Sigmoid colon (tissue), 7 donors: ENCODE results near the gene CABP4. TPM values are rescaled to one million over a fixed set of nuclear protein-coding genes. Genes with fewer than 3 reads are reported as not detected.
"Not testable (repeated sequence)": the region's sequence is repeated elsewhere in the genome, so short reads cannot be mapped to it uniquely, and the experiment has no call there.

ENCODE experiments used
- DNase-seq: peaks from one replicate; pipeline ENCODE4 v3.0.0-alpha.2; 2019
- H3K27ac ChIP-seq, 4 donors: fragments of 200-600 bp; sonication (generic); one replicate each; pipeline ENCODE4 v1.5.1; 2016 to 2019; ENCODE audit warnings: mild to moderate bottlenecking in 1 of 4
- H3K27me3 ChIP-seq, 3 donors: fragments of 200-600 bp; sonication (generic); one replicate each; pipeline ENCODE4 v1.5.1; 2019; ENCODE audit warnings: mild to moderate bottlenecking in 1 of 3
- H3K36me3 ChIP-seq, 4 donors: fragments of 200-600 bp; sonication (generic); one replicate each; pipeline ENCODE4 v1.5.1; 2016 to 2019
- H3K4me1 ChIP-seq, 4 donors: fragments of 200-600 bp; sonication (generic); one replicate each; pipeline ENCODE4 v1.5.1; 2017 to 2019
- H3K4me3 ChIP-seq, 4 donors: fragments of 200-600 bp; sonication (generic); one replicate each; pipeline ENCODE4 v1.5.1; 2017 to 2019; ENCODE audit warnings: mild to moderate bottlenecking in 2 of 4, moderate library complexity in 1 of 4
- H3K9me3 ChIP-seq, 4 donors: fragments of 200-600 bp in 3 of 4; sonication (generic) in 3 of 4; one replicate each; pipeline versions ENCODE4 v1.5.1 to v1.6.1; 2013 to 2019
- CTCF ChIP-seq, 4 experiments: fragments of 450-650 bp in 3 of 4; fragments of 200-600 bp in 1 of 4; IDR thresholded peaks; one replicate each; pipeline ENCODE4 v1.5.1; 2016 to 2019; ENCODE audit warnings: antibody characterized with exemption in 4 of 4, mild to moderate bottlenecking in 3 of 4, moderate library complexity in 2 of 4
- EP300 ChIP-seq, 4 donors: sonication (generic); formaldehyde crosslinking; IDR thresholded peaks; one replicate each; pipeline ENCODE4 v1.6.1; 2017; ENCODE audit warnings: antibody characterized with exemption in 4 of 4
- POLR2A ChIP-seq, 2 donors: fragments of 450-650 bp; IDR thresholded peaks; one replicate each; pipeline ENCODE4 v1.6.1; 2016; ENCODE audit warnings: antibody characterized with exemption in 2 of 2, mild to moderate bottlenecking in 2 of 2, moderate library complexity in 2 of 2
- POLR2AphosphoS5 ChIP-seq, 4 donors: sonication (generic); formaldehyde crosslinking; IDR thresholded peaks; one replicate each; pipeline ENCODE4 v1.6.1; 2017; ENCODE audit warnings: antibody characterized with exemption in 4 of 4
- WGBS, 2 donors: extraction: QIAGEN DNeasy Blood & Tissue Kit; methylation state at CpG; one replicate each; pipeline ENCODE4 v1.1.7; 2013; 5-methylcytosine and 5-hydroxymethylcytosine counted together
- intact Hi-C: fragments of 100-400 bp; cut with DNase I; formaldehyde crosslinking; loops from one replicate; pipeline ENCODE4 v1.15.1; 2023
- polyA plus RNA-seq, 3 donors: library from polyadenylated mRNA; stranded (reverse); fragments of 200-250 nt; gene quantifications; one replicate each; pipeline ENCODE4 v1.2.3, GENCODE V29; 2013
- total RNA-seq, 4 donors: library from RNA; depleted of rRNA; stranded (reverse); fragments of >200 nt; gene quantifications; one replicate each; pipeline ENCODE4 v1.1.0, GENCODE V29; 2016
- donor health status: healthy with polysubstance abuse.
- donor health status: Bipolar disorder and iron deficiency.
- donor health status: healthy.

CABP4 gene
- total and polyA plus RNA-seq, 7 donors = 0.41 to 1.5 (median 0.61) TPM; not detected in 1

GRCh38 chr11:67463186-67463585 is 8.0 kb downstream of the CABP4 start:
- no peaks in the 10 kb centered on the region for H3K36me3 ChIP-seq
- H3K27me3 ChIP-seq = no peaks in the 10 kb centered on the region
- 89 to 93% methylated on average over 10 of the region's 10 CpGs for WGBS, 2 donors
- H3K27ac ChIP-seq = peak overlapping the region; percentile 88 to 95 (median 92)
- H3K9me3 ChIP-seq = no peaks in the 10 kb centered on the region
- intact Hi-C loops = no loop called here
- TF ChIP-seq CTCF (IDR thresholded peaks at IDR 0.05) = no peak
- no peak for TF ChIP-seq POLR2A (IDR thresholded peaks at IDR 0.05)
- no peak for TF ChIP-seq POLR2AphosphoS5 (IDR thresholded peaks at IDR 0.05)
- no peak for TF ChIP-seq EP300 (IDR thresholded peaks at IDR 0.05)
- H3K4me3 ChIP-seq = no peak overlapping the region
- peaks cover 0 to 39% (median 32%) of the 10 kb centered on the region in 4 donors for H3K4me1 ChIP-seq
- DNase-seq = no peak

GRCh38 chr11:67463680-67464410 is 8.7 kb downstream of the CABP4 start:
- intact Hi-C loops = loop anchor here (1.0 kb wide), 1 partner anchor 21 kb away; the partner anchor contains the start of gene CORO1B
- no peak for TF ChIP-seq CTCF (IDR thresholded peaks at IDR 0.05)
- TF ChIP-seq POLR2AphosphoS5 (IDR thresholded peaks at IDR 0.05) = peak in 3 of 4 donors; percentile 23 to 39 (median 25)
- H3K4me1 ChIP-seq = peaks cover 0 to 43% (median 37%) of the 10 kb centered on the region in 4 donors
- peak overlapping the region; percentile 46 to 68 (median 52) for H3K4me3 ChIP-seq
- H3K27ac ChIP-seq = peak overlapping the region; percentile 88 to 95 (median 92)
- no peaks in the 10 kb centered on the region for H3K9me3 ChIP-seq
- H3K36me3 ChIP-seq = no peaks in the 10 kb centered on the region
- peak; percentile 90 for DNase-seq
- 76 to 86% methylated on average over 20 of the region's 20 CpGs for WGBS, 2 donors
- no peaks in the 10 kb centered on the region for H3K27me3 ChIP-seq

- peak; percentile 95 for DNase-seq
- intact Hi-C loops = loop anchor here (1.0 kb wide), 1 partner anchor 21 kb away; the partner anchor contains the start of gene CORO1B
- TF ChIP-seq POLR2A (IDR thresholded peaks at IDR 0.05) (peak in 1 of 2 donors; percentile 37), POLR2AphosphoS5 (IDR thresholded peaks at IDR 0.05) (peak; percentile 37 to 74 (median 72)), CTCF (IDR thresholded peaks at IDR 0.05) (no peak), EP300 (IDR thresholded peaks at IDR 0.05) (no peak)
- no peaks in the 10 kb centered on the region for H3K27me3 ChIP-seq
- peak overlapping the region; percentile 88 to 95 (median 92) for H3K27ac ChIP-seq
- 11% methylated on average over 56 of the region's 56 CpGs for WGBS, 2 donors
- no peaks in the 10 kb centered on the region for H3K9me3 ChIP-seq
- no peaks in the 10 kb centered on the region for H3K36me3 ChIP-seq
- H3K4me1 ChIP-seq = peaks cover 0 to 46% (median 38%) of the 10 kb centered on the region in 4 donors
- H3K4me3 ChIP-seq = peak overlapping the region; percentile 46 to 68 (median 52)
Observed at GRCh38 chr11:67464411-67465188, 9.4 kb downstream of the CABP4 start.

GRCh38 chr11:67465189-67465510 is 10.0 kb downstream of the CABP4 start:
- no peak for DNase-seq
- intact Hi-C loops = no loop called here
- H3K36me3 ChIP-seq = no peaks in the 10 kb centered on the region

GRCh38 chr11:67465530-67465929 is 10.4 kb downstream of the CABP4 start:
- peak overlapping the region; percentile 88 to 95 (median 92) for H3K27ac ChIP-seq
- WGBS, 2 donors = 49 to 74% methylated on average over 2 of the region's 2 CpGs
- peaks cover 0 to 50% (median 40%) of the 10 kb centered on the region in 4 donors for H3K4me1 ChIP-seq
- H3K36me3 ChIP-seq, intact Hi-C loops, DNase-seq, H3K4me3 ChIP-seq, H3K9me3 ChIP-seq, H3K27me3 ChIP-seq: not testable (repeated sequence)

More at GRCh38 chr11:67465189-67465510, 10.0 kb downstream of the CABP4 start:
- H3K27ac ChIP-seq = peak overlapping the region; percentile 88 to 95 (median 92)
- TF ChIP-seq POLR2A (IDR thresholded peaks at IDR 0.05) (no peak), EP300 (IDR thresholded peaks at IDR 0.05) (no peak), CTCF (IDR thresholded peaks at IDR 0.05) (no peak), POLR2AphosphoS5 (IDR thresholded peaks at IDR 0.05) (no peak)
- WGBS, 2 donors = 18 to 52% methylated on average over 3 of the region's 3 CpGs
- H3K4me1 ChIP-seq = peaks cover 0 to 50% (median 40%) of the 10 kb centered on the region in 4 donors
- H3K27me3 ChIP-seq = no peaks in the 10 kb centered on the region
- peak overlapping the region; percentile 46 to 68 (median 52) for H3K4me3 ChIP-seq
- no peaks in the 10 kb centered on the region for H3K9me3 ChIP-seq
